Measurements from ENCODE around the gene DCDC2B. TPM values are rescaled to one million over a fixed set of nuclear protein-coding genes. Genes with fewer than 3 reads are reported as not detected.

DCDC2B gene
- total and polyA plus RNA-seq, 2 of the 13 experiments (the other 11 are each of a cell fraction or from before 2014, with no cell fraction given), result not detected

DNA sequence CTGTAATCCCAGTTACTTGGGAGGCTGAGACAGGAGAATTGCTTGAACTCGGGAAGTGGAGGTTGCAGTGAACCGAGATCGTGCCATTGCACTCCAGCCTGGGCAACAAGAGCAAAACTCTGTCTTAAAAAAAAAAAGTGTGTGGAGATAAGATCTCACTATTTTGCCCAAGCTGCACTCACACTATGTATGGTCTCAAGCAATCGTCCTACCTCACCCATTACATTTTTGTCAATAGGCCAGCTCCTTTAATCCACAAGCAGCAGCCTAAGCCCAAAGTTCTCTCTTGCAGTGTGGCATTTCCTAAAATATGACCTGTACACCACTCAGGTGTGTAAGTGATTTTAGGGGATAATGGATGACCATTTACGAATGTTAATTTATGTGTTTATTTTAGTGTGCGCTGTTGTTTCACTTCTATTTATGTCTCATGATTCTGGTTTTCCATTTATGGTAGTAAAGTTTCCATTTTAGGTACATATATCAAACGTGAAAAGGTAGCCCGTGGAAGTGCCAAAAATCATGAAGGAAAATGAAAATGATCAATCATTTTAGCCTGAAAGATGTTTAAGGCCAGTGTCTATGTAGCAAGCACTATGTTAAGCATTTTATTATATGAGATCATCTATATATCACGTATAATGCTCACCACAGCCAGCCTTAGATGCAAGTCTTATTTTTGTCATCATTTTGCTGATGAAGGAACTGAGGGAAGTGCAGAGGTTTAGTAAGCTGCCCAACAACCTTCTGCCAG lies 47.8 kb downstream of the DCDC2B start:
- FAIRE-seq (no peak), DNase-seq (ENCODE audit: low spot score) (no peak), ATAC-seq (no peak)
- no peak overlapping the region for H3K4me2 ChIP-seq (ENCODE audit: low read depth, low read length)
- TF ChIP-seq ZNF264 (CRISPR knock-in tag; IDR thresholded peaks at IDR 0.05) (no peak), ZNF720 (CRISPR knock-in tag; IDR thresholded peaks at IDR 0.05) (no peak), KDM1A (CRISPR knock-in tag; IDR thresholded peaks at IDR 0.05) (no peak), ZNF205 (CRISPR knock-in tag; IDR thresholded peaks at IDR 0.05) (no peak), ZNF260 (CRISPR knock-in tag; IDR thresholded peaks at IDR 0.05; ENCODE audit: borderline replicate concordance, low read depth) (no peak), YY1 (IDR thresholded peaks at IDR 0.05; ENCODE audit: insufficient read depth, insufficient replicate concordance, low read depth, low read length) (no peak)
- TF ChIP-seq, protein P1, sequence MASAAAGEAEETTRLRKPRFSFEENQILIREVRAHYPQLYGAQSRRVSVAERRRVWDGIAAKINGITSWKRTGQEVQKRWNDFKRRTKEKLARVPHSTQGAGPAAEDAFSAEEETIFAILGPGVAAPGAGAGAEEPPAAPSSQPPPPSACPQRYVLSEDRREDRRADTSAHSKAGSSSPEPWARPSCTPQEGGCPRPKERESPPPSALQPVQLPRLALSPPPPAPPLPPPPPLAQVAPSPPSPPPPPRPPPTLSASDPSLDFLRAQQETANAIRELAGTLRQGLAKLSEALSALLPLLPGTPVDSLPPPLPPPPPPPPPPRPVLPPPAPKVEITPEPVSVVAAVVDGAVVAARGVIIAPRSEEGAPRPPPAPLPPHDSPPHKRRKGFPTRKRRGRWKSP (CRISPR knock-in tag; IDR thresholded peaks at IDR 0.05), result no peak
- TF ChIP-seq, protein P2, sequence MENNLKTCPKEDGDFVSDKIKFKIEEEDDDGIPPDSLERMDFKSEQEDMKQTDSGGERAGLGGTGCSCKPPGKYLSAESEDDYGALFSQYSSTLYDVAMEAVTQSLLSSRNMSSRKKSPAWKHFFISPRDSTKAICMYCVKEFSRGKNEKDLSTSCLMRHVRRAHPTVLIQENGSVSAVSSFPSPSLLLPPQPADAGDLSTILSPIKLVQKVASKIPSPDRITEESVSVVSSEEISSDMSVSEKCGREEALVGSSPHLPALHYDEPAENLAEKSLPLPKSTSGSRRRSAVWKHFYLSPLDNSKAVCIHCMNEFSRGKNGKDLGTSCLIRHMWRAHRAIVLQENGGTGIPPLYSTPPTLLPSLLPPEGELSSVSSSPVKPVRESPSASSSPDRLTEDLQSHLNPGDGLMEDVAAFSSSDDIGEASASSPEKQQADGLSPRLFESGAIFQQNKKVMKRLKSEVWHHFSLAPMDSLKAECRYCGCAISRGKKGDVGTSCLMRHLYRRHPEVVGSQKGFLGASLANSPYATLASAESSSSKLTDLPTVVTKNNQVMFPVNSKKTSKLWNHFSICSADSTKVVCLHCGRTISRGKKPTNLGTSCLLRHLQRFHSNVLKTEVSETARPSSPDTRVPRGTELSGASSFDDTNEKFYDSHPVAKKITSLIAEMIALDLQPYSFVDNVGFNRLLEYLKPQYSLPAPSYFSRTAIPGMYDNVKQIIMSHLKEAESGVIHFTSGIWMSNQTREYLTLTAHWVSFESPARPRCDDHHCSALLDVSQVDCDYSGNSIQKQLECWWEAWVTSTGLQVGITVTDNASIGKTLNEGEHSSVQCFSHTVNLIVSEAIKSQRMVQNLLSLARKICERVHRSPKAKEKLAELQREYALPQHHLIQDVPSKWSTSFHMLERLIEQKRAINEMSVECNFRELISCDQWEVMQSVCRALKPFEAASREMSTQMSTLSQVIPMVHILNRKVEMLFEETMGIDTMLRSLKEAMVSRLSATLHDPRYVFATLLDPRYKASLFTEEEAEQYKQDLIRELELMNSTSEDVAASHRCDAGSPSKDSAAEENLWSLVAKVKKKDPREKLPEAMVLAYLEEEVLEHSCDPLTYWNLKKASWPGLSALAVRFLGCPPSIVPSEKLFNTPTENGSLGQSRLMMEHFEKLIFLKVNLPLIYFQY (CRISPR knock-in tag; IDR thresholded peaks at IDR 0.05; ENCODE audit: borderline replicate concordance), result no peak
- WGBS (ENCODE audit: low lambda C conversion rate), result 77% methylated on average over 9 of the region's 9 CpGs
- no peaks in the 10 kb centered on the region for H3K9me3 ChIP-seq (ENCODE audit: low read length)
- in situ Hi-C loops (cut with HindIII; ENCODE audit: extremely low pct_ligation_motif_present, low pct_unique_long_range_greater_than_20kb) (no loop called here), intact Hi-C loops (cut with micrococcal nuclease; ENCODE audit: unreplicated experiment) (no loop called here)
- ChIA-PET CTCF (ENCODE audit: low intra/inter-chr PET ratio, low total read pairs) (no interaction called here), POLR2A (interaction anchor here (0.7 to 2.2 kb wide), 5 partner anchors 16 to 103 kb away, joined by 3 to 17 read pairs (median 4); partner anchors contain the start of gene HDAC1)
- no peak overlapping the region for H3K4me3 ChIP-seq (replicated peaks in 1 of 3; ENCODE audit: insufficient read depth in 1 of 3, low read depth in 2 of 3, low read length in 3 of 3)
- H4K20me1 ChIP-seq (ENCODE audit: insufficient read depth, low read length), result no peaks in the 10 kb centered on the region
- H3K27ac ChIP-seq (ENCODE audit: extremely low read length, insufficient read depth, low read length), result no peak overlapping the region
- H3K27me3 ChIP-seq (ENCODE audit: control insufficient read depth in 1 of 2, insufficient read depth in 2 of 2, low read length in 2 of 2), result no peaks in the 10 kb centered on the region
- BruUV-seq (replicated peaks), result no TSS peak
- H3K9ac ChIP-seq (ENCODE audit: insufficient read depth, low read depth, low read length), result no peak overlapping the region
- H3K36me3 ChIP-seq (replicated peaks in 1 of 2; ENCODE audit: control insufficient read depth in 1 of 2, insufficient read depth in 2 of 2, low read length in 2 of 2), result no peaks in the 10 kb centered on the region
- no peak overlapping the region for H2AFZ ChIP-seq (ENCODE audit: low read length)
- no peaks in the 10 kb centered on the region for H3K79me2 ChIP-seq (ENCODE audit: insufficient read depth, low read length)
- H3K4me1 ChIP-seq (ENCODE audit: insufficient read depth, low read length), result peaks cover 66% of the 10 kb centered on the region
